Caco-2 (cell line): Measurements from ENCODE around the gene PRG2. TPM values are rescaled to one million over a fixed set of nuclear protein-coding genes. Genes with fewer than 3 reads are reported as not detected.

Source experiments
- BruUV-seq: library from RNA; stranded (reverse); fragments of 400-500 nt; replicated peaks from 2 replicates; lab custom pipeline; 2021; lab: Mats Ljungman, UMichigan
- CTCF ChIA-PET: fragments of 300-600 bp; sonication (Branson Sonifier 250); formaldehyde crosslinking; loops from one replicate; lab custom pipeline; 2022; ENCODE audit warnings: antibody characterized with exemption; lab: Charles Lee
- POLR2A ChIA-PET: fragments of 300-600 bp; sonication (Branson Sonifier 250); formaldehyde crosslinking; loops from one replicate; lab custom pipeline; 2022; ENCODE audit warnings: antibody characterized with exemption; lab: Charles Lee
- DNase-seq, 2 experiments: peaks; one replicate each; pipeline versions ENCODE4 v3.0.0 to v3.0.0-alpha.2; 2020 to 2022
- H3K27me3 ChIP-seq: replicated peaks from 2 replicates; pipeline ENCODE4 v1.6.0; 2011; ENCODE audit warnings: low read length; ENCODE audit not compliant: control insufficient read depth, insufficient read depth
- H3K36me3 ChIP-seq: 2 replicates; pipeline ENCODE4 v1.5.1; 2011; ENCODE audit warnings: low read length; ENCODE audit not compliant: control insufficient read depth, insufficient read depth
- H3K4me1 ChIP-seq: fragments of 250-450 bp; sonication (Bioruptor Pico); 2 replicates; pipeline ENCODE4 v1.5.1; 2020; ENCODE audit warnings: mild to moderate bottlenecking
- H3K4me3 ChIP-seq: 2 replicates; pipeline ENCODE4 v1.5.1; 2011; ENCODE audit warnings: low read depth, mild to moderate bottlenecking, control low read depth, low read length
- H3K9me3 ChIP-seq: fragments of 250-450 bp; sonication (Bioruptor Pico); 2 replicates; pipeline ENCODE4 v1.5.1; 2020; ENCODE audit warnings: mild to moderate bottlenecking, moderate library complexity
- H3K27ac Mint-ChIP-seq: one replicate; pipeline ENCODE4 v1.8.0; 2022; ENCODE audit warnings: mixed read lengths; ENCODE audit not compliant: unreplicated experiment
- H3K27me3 Mint-ChIP-seq: one replicate; pipeline ENCODE4 v1.8.0; 2022; ENCODE audit warnings: mixed read lengths; ENCODE audit not compliant: insufficient read depth, unreplicated experiment
- H3K36me3 Mint-ChIP-seq: one replicate; pipeline ENCODE4 v1.8.0; 2022; ENCODE audit warnings: mild to moderate bottlenecking, mixed read lengths; ENCODE audit not compliant: insufficient read depth, unreplicated experiment
- H3K4me1 Mint-ChIP-seq: one replicate; pipeline ENCODE4 v1.8.0; 2022; ENCODE audit warnings: low read depth, mixed read lengths; ENCODE audit not compliant: unreplicated experiment
- H3K4me3 Mint-ChIP-seq: one replicate; pipeline ENCODE4 v1.8.0; 2022; ENCODE audit warnings: mild to moderate bottlenecking, moderate library complexity, mixed read lengths; ENCODE audit not compliant: unreplicated experiment
- H3K9me3 Mint-ChIP-seq: one replicate; pipeline ENCODE4 v1.8.0; 2022; ENCODE audit warnings: mixed read lengths; ENCODE audit not compliant: unreplicated experiment
- CTCF ChIP-seq, 2 experiments: fragments of 200-600 bp in 1 of 2; IDR thresholded peaks; 1 replicate in 1 of 2; 2 replicates in 1 of 2; pipeline versions ENCODE4 v1.5.1 to v1.8.0; 2011 to 2022; ENCODE audit warnings: antibody characterized with exemption in 1 of 2, control low read depth in 1 of 2, inconsistent platforms in 1 of 2, low read depth in 1 of 2, low read length in 1 of 2, mild to moderate bottlenecking in 1 of 2, moderate library complexity in 1 of 2; ENCODE audit not compliant: insufficient read depth in 1 of 2, severe bottlenecking in 1 of 2, unreplicated experiment in 1 of 2
- intact Hi-C: fragments of 100-400 bp; cut with micrococcal nuclease; formaldehyde crosslinking; loops from one replicate; pipeline ENCODE4 v1.10.0; 2022; ENCODE audit not compliant: unreplicated experiment
- total RNA-seq: library from RNA; stranded (reverse); gene quantifications from 2 replicates; pipeline ENCODE4 v1.2.3, GENCODE V29; 2022

The PRG2 gene
- total RNA-seq, 1 experiment from 2014 or later: not detected

GRCh38 chr11:57368106-57368844, 22.2 kb downstream of the PRG2 start:
- Histone ChIP-seq H3K4me3 (no peak overlapping the region), H3K36me3 (no peaks in the 10 kb centered on the region), H3K9me3 (no peaks in the 10 kb centered on the region), H3K4me1 (no peaks in the 10 kb centered on the region), H3K27me3 (no peaks in the 10 kb centered on the region)
- H3K27ac Mint-ChIP-seq: no peak overlapping the region
- H3K27me3 Mint-ChIP-seq: no peaks in the 10 kb centered on the region
- no peak for DNase-seq
- intact Hi-C loops: no loop called here
- H3K36me3 Mint-ChIP-seq: no peaks in the 10 kb centered on the region
- no peak overlapping the region for H3K4me3 Mint-ChIP-seq
- no peak for TF ChIP-seq CTCF (IDR thresholded peaks at IDR 0.05; ENCODE audit: insufficient read depth in 1 of 2, low read depth in 1 of 2, low read length in 1 of 2, severe bottlenecking in 1 of 2, unreplicated experiment in 1 of 2)
- ChIA-PET CTCF (no interaction called here), POLR2A (no interaction called here)
- H3K4me1 Mint-ChIP-seq: no peaks in the 10 kb centered on the region
- H3K9me3 Mint-ChIP-seq: no peaks in the 10 kb centered on the region
- no TSS peak for BruUV-seq

- no peak overlapping the region for H3K4me3 Mint-ChIP-seq
- Histone ChIP-seq H3K4me3 (no peak overlapping the region), H3K36me3 (no peaks in the 10 kb centered on the region), H3K9me3 (no peaks in the 10 kb centered on the region), H3K4me1 (peaks cover 13% of the 10 kb centered on the region), H3K27me3 (no peaks in the 10 kb centered on the region)
- ChIA-PET CTCF (interaction anchor here (0.6 kb wide), 1 partner anchor 93 kb away, joined by 3 read pairs; no protein-coding TSS in a partner anchor), POLR2A (no interaction called here)
- H3K27ac Mint-ChIP-seq: no peak overlapping the region
- peaks cover 16% of the 10 kb centered on the region for H3K9me3 Mint-ChIP-seq
- BruUV-seq: no TSS peak
- intact Hi-C loops: loop anchor here (5.0 kb wide), 1 partner anchor 67 kb away; no protein-coding TSS in a partner anchor
- H3K36me3 Mint-ChIP-seq: peaks cover 6% of the 10 kb centered on the region
- H3K27me3 Mint-ChIP-seq: no peaks in the 10 kb centered on the region
- DNase-seq: no peak
- peaks cover 12% of the 10 kb centered on the region for H3K4me1 Mint-ChIP-seq
- TF ChIP-seq CTCF (IDR thresholded peaks at IDR 0.05; ENCODE audit: insufficient read depth in 1 of 2, low read depth in 1 of 2, low read length in 1 of 2, severe bottlenecking in 1 of 2, unreplicated experiment in 1 of 2): no peak
Measured at GRCh38 chr11:57364851-57365660, 25.4 kb downstream of the PRG2 start.
